Activated effector memory CD4-positive, alpha-beta T cell treated with anti-CD3 and anti-CD28 coated beads, Interleukin-2, amount 50 U/mL, for 16 hours (primary cell): ENCODE results near the gene DOHH.

Source experiments
- DNase-seq: peaks from one replicate; pipeline ENCODE4 v3.0.0-alpha.2; 2020

Gene DOHH, protein sequence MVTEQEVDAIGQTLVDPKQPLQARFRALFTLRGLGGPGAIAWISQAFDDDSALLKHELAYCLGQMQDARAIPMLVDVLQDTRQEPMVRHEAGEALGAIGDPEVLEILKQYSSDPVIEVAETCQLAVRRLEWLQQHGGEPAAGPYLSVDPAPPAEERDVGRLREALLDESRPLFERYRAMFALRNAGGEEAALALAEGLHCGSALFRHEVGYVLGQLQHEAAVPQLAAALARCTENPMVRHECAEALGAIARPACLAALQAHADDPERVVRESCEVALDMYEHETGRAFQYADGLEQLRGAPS

DNA sequence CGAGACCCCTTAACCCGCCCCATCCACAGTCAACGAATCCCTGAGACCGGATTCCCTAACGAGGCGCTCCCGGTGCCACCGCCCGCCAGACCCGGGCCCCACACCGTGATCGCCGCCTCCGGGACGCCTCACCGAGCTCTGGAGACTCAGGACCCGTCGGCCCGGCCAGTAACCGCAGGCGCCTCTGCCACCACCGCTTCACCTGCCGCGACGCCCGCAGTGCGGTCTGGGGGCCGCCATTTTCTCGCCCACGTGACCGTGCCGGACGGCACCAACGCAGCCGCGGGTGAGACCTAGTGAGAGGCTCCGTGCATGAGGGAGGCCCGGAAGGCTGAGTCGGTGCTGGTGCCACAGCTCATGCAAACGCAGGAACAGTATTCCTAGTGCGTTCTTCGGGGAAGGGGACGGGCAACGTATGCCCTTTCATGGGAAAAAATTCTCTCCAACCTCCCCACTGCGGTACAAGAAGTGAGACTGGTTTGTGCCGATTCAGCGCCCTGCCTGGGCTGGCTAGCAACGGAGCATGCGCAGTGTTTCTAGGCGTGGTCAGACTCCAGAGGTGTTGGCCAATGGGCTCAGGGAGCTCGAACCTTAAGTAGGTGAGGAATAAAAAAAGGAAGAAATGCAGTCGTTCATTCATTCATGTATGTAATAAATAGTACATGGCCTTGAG, at the start of gene DOHH:
Gene DOHH (minus strand): TSS at position 246 of the 673 bp plus-strand sequence. CDS start 3,860 bp downstream, outside the sequence.
- peak; percentile 98 for DNase-seq

DNA sequence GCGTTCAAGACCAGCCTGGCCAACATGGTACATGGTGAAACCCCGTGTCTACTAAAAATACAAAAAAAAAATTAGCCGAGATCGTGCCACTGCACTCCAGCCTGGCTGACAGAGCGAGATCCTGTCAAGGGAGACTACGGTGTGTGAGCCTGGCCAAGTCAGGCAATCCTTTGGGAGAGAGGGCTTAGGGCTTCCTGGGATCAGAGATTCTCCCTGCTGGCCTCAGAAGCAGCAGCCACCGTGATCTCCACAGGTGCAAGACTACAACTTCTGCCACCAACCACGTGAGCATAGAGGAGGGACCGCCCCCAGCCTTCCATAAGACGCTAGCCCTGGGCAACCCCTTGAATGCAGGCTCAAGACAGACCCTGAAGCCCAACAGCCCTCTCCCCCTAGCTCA, 49.3 kb upstream of the DOHH start:
- no peak for DNase-seq

GRCh38 chr19:3548606-3549005, 48.1 kb upstream of the DOHH start:
- DNase-seq: no peak

GRCh38 chr19:3547767-3548282, 47.4 kb upstream of the DOHH start:
- DNase-seq: no peak

DNA sequence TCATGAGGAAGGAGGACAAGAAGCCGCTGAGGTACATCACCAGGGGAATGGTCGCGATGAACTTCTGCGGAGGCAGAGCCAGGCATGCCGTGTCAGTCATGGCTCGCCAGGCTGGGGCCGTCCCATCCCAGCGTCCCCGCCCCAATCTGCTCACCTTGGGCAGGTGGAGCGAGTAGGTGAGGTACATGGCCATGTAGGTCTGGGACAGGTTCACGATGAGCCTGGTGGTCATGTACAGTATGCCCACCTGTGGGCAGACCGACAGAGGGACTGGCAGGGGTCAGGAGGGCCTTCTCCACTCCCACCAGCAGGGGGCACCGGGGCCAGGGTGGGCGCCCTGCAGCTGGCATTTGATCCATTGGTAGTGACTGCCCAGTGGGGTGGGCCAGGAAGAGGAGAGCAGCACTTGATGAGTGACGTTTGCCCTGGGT, 46.8 kb upstream of the DOHH start:
- peak; percentile 78 for DNase-seq

DNA sequence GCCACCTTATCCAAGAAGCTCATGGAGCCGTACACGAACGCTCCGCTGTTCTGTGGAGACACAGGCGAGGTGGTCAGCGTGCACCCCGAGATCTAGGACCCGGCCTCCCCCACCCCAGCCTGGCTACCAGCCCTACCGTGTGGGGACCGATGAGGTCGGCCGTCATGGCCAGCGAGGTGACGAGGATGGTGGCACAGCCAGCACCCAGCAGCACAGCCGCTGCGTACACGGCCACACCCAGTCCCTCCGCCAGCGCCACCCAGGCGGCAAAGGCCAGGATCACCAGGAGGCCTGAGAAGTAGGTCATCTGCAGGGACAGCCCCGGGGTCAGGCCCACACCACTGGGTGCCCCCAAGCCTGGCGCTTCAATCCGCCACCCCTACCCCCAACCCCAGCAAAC, 45.6 kb upstream of the DOHH start:
- no peak for DNase-seq

DNA sequence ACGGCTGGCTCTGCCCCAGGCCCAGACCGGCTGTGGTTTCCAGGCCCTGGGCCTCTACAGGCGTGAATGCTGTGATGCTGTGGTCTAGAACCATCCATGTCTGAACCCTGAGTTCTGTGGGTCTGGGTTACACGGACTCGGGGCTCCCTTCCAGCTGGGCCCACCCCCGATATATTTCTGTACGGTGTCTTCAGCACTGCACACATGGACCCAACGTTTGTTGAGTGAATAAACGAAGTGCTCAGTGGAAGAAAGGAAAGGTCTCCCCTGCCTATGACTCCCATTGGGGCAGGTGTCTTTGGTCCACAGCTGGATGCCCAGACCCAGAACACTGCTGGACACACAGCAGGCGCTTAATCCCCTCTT, 45.2 kb upstream of the DOHH start:
- DNase-seq: no peak

GRCh38 chr19:3544742-3545668, 44.5 kb upstream of the DOHH start:
- DNase-seq: peak; percentile 93

DNA sequence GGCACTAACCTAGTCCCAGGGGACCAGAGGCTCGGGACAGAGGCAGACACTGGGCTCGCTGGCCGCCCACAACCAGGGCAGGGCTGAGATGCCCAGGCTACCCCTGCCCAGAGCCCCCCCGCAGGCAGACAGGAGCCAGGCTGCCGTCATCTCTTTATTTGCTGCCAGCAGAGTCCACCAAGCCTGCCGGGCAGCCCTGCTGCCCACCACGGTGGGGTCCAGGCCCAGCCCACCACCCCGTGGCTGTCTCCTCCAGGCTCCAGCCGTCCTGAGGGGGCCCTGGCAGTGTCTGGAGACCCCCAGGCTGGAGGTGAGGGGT, 43.5 kb upstream of the DOHH start:
- no peak for DNase-seq

DNA sequence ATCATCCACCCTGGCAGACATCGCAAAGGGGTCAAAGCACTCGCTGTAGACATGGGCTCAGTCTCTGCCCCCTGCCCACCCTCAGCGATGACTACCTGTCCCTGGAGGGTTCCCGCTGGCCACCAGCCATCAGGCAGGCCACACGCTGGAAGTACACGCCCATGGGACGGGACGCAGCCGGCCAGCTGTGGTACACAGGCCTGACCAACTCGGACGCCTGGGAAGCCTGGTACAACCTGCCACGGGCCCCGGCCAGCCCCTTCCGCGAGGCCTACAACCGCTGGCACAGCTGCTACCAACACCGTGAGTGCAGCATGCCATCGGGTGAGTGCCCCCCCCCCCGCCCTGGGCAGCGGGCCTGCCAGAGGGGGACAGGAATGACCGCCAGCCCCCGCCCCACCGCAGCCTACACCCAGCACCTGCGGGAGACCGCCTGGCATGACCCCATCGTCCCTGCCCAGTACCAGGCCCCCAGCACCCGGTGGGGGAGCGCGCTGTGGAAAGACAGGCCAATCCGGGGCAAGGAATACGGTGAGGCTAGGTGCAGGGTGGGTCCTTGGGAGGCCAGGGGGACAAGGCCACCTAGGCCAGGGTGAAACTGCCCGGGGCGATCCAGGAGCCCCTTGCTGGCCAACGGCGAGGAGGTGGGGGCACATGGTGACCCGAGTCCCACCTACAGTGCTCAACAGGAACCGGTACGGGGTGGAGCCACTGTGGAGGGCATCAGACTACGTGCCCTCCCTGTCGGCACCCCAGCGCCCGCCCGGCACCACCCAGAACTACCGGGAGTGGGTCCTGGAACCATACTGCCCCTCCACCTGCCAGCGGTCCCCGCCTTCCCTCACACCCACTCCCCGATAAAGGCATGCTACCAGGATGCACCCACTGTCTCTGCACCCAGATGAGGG, 42.9 kb upstream of the DOHH start:
- DNase-seq: no peak

DNA sequence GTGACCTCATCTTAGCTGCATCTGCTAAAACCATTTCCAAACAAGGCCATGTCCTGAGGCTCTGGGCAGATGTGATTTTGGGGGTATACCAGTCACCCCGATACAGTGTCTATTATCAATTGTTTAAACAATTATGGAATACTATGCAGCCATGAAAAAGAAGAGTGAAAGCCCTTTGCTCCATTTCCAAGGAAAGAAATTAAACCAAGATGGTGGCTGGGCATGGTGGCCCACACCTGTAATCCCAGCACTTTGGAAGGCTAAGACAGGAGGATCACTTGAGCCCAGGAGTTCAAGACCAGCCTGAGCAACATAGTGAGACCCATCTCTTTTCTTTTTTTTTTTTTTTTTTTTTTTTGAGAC, 39.3 kb upstream of the DOHH start:
- DNase-seq: no peak

- peak; percentile 63 for DNase-seq
Measured at GRCh38 chr19:3538965-3539755, 38.7 kb upstream of the DOHH start, which contains the start of gene TEKTIP1. TSS of gene TEKTIP1 (plus strand) at chr19:3539174. CDS start at chr19:3539178, 4 bp downstream.

- DNase-seq: no peak
Measured at GRCh38 chr19:3538258-3538929, 37.9 kb upstream of the DOHH start.

DNA sequence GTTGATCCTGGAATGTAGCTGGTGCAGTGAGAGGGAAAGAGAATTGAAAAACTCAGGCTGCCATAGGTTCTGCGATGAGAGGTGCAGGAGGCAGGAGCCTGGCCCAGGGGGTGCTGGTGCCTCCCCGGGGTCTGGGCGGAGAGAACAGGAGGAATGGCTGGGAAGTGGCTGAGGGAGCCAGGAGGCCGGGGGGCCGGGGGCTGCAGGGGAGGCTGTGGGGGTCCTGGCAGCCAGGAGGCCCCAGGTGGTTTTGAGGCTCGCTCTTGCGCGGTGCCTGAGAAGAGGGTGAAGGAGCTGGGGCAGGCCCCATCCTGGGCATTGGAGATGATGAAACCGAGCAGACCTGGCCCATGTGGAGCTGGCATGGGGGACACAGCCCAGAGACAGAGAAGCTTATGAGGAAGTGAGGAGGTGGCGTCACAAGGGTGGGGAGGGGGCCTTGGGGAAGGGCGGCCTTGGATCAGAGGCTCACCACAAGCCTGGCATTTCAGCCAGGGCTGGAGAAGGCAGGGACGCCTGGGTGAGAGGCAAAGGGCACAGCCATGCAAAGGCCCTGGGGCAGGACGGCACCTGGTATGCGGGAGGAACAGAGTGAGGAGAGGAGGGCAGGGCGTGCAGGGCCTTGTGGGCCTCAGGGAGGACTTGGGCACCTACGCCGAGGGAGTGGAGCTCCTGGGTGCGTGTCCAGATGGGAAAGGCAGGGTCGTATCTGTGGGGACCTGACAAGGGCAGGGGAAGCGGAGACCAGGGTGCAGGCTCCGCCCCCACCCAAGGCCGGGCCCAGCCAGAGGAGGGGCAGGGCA, 37.2 kb upstream of the DOHH start:
- DNase-seq: no peak

DNA sequence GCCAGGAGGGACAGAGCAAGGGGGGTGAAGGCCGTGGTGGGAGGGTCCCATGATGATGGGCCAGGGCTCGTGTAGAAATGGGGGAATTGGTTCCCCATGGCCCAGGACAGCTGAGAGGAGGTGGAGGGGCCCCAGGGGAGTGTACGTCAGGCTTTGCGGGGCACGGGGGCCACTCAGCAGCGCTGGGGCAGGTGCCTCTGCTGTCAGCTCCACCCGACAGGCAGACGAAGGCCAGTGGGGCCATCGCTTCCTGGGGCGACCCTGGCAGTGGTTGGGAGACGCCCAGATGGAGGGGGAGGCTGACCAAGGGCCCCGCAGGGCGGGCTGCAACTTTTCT, 36.6 kb upstream of the DOHH start:
- DNase-seq: no peak

- DNase-seq: peak; percentile 62
Measured at GRCh38 chr19:3536429-3537100, 36.1 kb upstream of the DOHH start.

DNA sequence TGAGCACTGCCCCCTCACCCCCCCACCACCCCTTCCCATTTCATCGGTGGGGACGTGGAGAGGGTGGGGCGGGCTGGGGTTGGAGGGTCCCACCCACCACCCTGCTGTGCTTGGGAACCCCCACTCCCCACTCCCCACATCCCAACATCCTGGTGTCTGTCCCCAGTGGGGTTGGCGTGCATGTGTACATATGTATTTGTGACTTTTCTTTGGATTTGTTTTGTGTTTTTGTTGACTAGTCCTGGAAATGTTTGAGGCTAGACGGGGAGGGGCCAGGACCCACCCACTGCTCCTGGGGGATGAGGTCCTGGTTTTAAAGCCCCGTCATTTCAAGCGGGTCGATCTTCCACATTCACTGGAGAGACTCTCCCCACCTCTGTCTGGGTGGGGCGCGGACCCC, 35.5 kb upstream of the DOHH start:
- DNase-seq: no peak

DNA sequence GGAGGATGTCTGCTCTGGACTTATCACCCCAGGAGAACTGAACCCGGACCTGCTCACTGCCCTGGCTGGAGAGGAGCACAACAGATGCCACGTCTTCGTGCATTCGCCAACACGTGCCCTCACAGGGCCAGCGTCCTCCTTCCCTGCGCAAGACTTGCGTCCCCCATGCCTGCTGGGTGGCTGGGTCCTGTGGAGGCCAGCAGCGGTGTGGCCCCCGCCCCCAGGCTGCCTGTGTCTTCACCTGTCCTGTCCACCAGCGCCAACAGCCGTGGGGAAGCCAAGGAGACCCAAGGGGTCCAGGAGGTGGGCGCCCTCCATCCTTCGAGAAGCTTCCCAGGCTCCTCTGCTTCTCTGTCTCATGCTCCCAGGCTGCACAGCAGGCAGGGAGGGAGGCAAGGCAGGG, 35.1 kb upstream of the DOHH start:
- no peak for DNase-seq

- DNase-seq: no peak
Measured at GRCh38 chr19:3535235-3535535, 34.7 kb upstream of the DOHH start.
